OCI-LY3 (cell line): ENCODE data around the gene NELL1.

ENCODE experiments used
- CTCF ChIP-seq: fragments of 200-600, 300-600 bp; sonication (generic); IDR thresholded peaks from 2 replicates; pipeline ENCODE4 v1.5.1; 2014; ENCODE audit warnings: antibody characterized with exemption, low read length, low read depth
- EZH2phosphoT487 ChIP-seq: fragments of 200-600 bp; shearing (Covaris generic); IDR thresholded peaks from 2 replicates; pipeline ENCODE4 v1.6.1; 2018; ENCODE audit warnings: antibody characterized with exemption, mixed run types, low read depth

GRCh38 chr11:21350613-21351012 is 681.2 kb downstream of the NELL1 start:
- TF ChIP-seq CTCF: no peak
- TF ChIP-seq EZH2phosphoT487: no peak
